IMR-90 (cell line): ENCODE measurements around the gene CYP27C1. TPM values are rescaled to one million over a fixed set of nuclear protein-coding genes. Genes with fewer than 3 reads are reported as not detected.

Experiments
- ATAC-seq: fragments of 200-7000 bp; cut with Tn5 transposase; 2 replicates; pipeline ENCODE4 v1.9.1; 2020; ENCODE audit warnings: low read depth, mild to moderate bottlenecking, moderate library complexity
- BruUV-seq: library from RNA; stranded (reverse); fragments of 400-500 nt; replicated peaks from 2 replicates; lab custom pipeline; 2021; lab: Mats Ljungman, UMichigan
- CTCF ChIA-PET: fragments of 300-600 bp; formaldehyde crosslinking; extraction: SDS; loops from one replicate; lab custom pipeline; 2021; ENCODE audit warnings: antibody characterized with exemption; lab: Yijun Ruan, JAX
- POLR2A ChIA-PET: fragments of 300-600 bp; sonication (Branson Sonifier 250); formaldehyde crosslinking; loops from one replicate; lab custom pipeline; 2022; ENCODE audit warnings: antibody characterized with exemption; ENCODE audit not compliant: unreplicated experiment; lab: Charles Lee
- DNase-seq: peaks from one replicate; pipeline ENCODE4 v3.0.0; 2013
- H2AFZ ChIP-seq: replicated peaks from 2 replicates; pipeline ENCODE3; 2013; ENCODE audit warnings: low read length, mild to moderate bottlenecking; ENCODE audit not compliant: poor library complexity
- H2AK5ac ChIP-seq: 2 replicates; pipeline ENCODE4 v1.6.1; 2013; ENCODE audit warnings: low read depth, low read length, inconsistent platforms
- H2AK9ac ChIP-seq: replicated peaks from 2 replicates; pipeline ENCODE3; 2013; ENCODE audit warnings: mild to moderate bottlenecking, low read depth, low read length, moderate library complexity; ENCODE audit not compliant: poor library complexity
- H2BK120ac ChIP-seq: 2 replicates; pipeline ENCODE4 v1.6.1; 2013; ENCODE audit warnings: low read depth, low read length, inconsistent platforms
- H2BK15ac ChIP-seq: 3 replicates; pipeline ENCODE4 v1.6.1; 2013; ENCODE audit warnings: low read depth, low read length, inconsistent platforms
- H2BK20ac ChIP-seq: 2 replicates; pipeline ENCODE4 v1.6.1; 2013; ENCODE audit warnings: low read depth, mild to moderate bottlenecking, inconsistent platforms, low read length, moderate library complexity
- H2BK5ac ChIP-seq: 2 replicates; pipeline ENCODE4 v1.6.1; 2013; ENCODE audit warnings: mild to moderate bottlenecking, low read depth, low read length, inconsistent platforms; ENCODE audit not compliant: poor library complexity, severe bottlenecking
- H3K14ac ChIP-seq: replicated peaks from 2 replicates; pipeline ENCODE4 v1.6.1; 2013; ENCODE audit warnings: low read depth, low read length, inconsistent platforms
- H3K18ac ChIP-seq: 2 replicates; pipeline ENCODE4 v1.6.1; 2013; ENCODE audit warnings: low read depth, low read length, control low read depth
- H3K23ac ChIP-seq: 2 replicates; pipeline ENCODE4 v1.6.1; 2013; ENCODE audit warnings: low read depth, low read length, inconsistent platforms
- H3K27ac ChIP-seq: 2 replicates; pipeline ENCODE4 v1.5.1; 2013; ENCODE audit warnings: mild to moderate bottlenecking, control low read depth, low read length; ENCODE audit not compliant: insufficient read depth
- H3K27me3 ChIP-seq: 2 replicates; pipeline ENCODE4 v1.6.1; 2013; ENCODE audit warnings: low read length; ENCODE audit not compliant: control insufficient read depth, insufficient read depth
- H3K36me3 ChIP-seq: 2 replicates; pipeline ENCODE4 v1.6.1; 2013; ENCODE audit warnings: low read length, mixed read lengths; ENCODE audit not compliant: control insufficient read depth, insufficient read depth
- H3K4ac ChIP-seq: 2 replicates; pipeline ENCODE4 v1.6.1; 2013; ENCODE audit warnings: low read depth, low read length, inconsistent platforms
- H3K4me1 ChIP-seq: 2 replicates; pipeline ENCODE4 v1.6.1; 2013; ENCODE audit warnings: low read length, mixed read lengths; ENCODE audit not compliant: control insufficient read depth, insufficient read depth
- H3K4me2 ChIP-seq: 2 replicates; pipeline ENCODE4 v1.6.1; 2013; ENCODE audit warnings: low read depth, mild to moderate bottlenecking, control low read depth, low read length, moderate library complexity
- H3K4me3 ChIP-seq: 2 replicates; pipeline ENCODE4 v1.5.1; 2013; ENCODE audit warnings: low read depth, mild to moderate bottlenecking, control low read depth, low read length, moderate library complexity; ENCODE audit not compliant: insufficient read depth
- H3K56ac ChIP-seq: 2 replicates; pipeline ENCODE4 v1.6.1; 2013; ENCODE audit warnings: low read length, inconsistent platforms; ENCODE audit not compliant: insufficient read depth; ENCODE audit errors: extremely low read depth
- H3K79me1 ChIP-seq, 2 experiments: 2 replicates each; pipeline ENCODE4 v1.6.1; 2013; ENCODE audit warnings: low read length in 2 of 2, inconsistent platforms in 1 of 2, low read depth in 1 of 2
- H3K9ac ChIP-seq: 2 replicates; pipeline ENCODE4 v1.6.1; 2013; ENCODE audit warnings: low read depth, low read length, control low read depth
- H3K9me1 ChIP-seq: 2 replicates; pipeline ENCODE4 v1.6.1; 2013; ENCODE audit warnings: low read length, inconsistent platforms; ENCODE audit not compliant: insufficient read depth
- H3K9me3 ChIP-seq: 2 replicates; pipeline ENCODE4 v1.6.1; 2013; ENCODE audit warnings: low read length; ENCODE audit not compliant: control insufficient read depth, insufficient read depth
- H4K20me1 ChIP-seq: 2 replicates; pipeline ENCODE4 v1.6.1; 2013; ENCODE audit warnings: low read length, inconsistent platforms; ENCODE audit not compliant: insufficient read depth
- H4K5ac ChIP-seq: 2 replicates; pipeline ENCODE4 v1.6.1; 2013; ENCODE audit warnings: mild to moderate bottlenecking, low read depth, low read length, control low read depth
- H4K8ac ChIP-seq, 2 experiments: 2 replicates each; pipeline ENCODE4 v1.6.1; 2013; ENCODE audit warnings: low read depth in 2 of 2, low read length in 2 of 2, control low read depth in 1 of 2, inconsistent platforms in 1 of 2
- H4K91ac ChIP-seq: 2 replicates; pipeline ENCODE4 v1.6.1; 2013; ENCODE audit warnings: low read depth, low read length, inconsistent platforms; ENCODE audit not compliant: insufficient read depth
- BHLHE40 ChIP-seq: fragments of 150-350 bp; IDR thresholded peaks from 2 replicates; pipeline ENCODE4 v1.6.1; 2016; ENCODE audit warnings: mild to moderate bottlenecking, low read depth, low read length
- CEBPB ChIP-seq: IDR thresholded peaks from 2 replicates; pipeline ENCODE4 v1.6.1; 2012; ENCODE audit warnings: low read depth, low read length, improper control_type of control experiment
- CHD1 ChIP-seq: IDR thresholded peaks from 2 replicates; pipeline ENCODE4 v1.6.1; 2012; ENCODE audit warnings: low read depth, low read length, improper control_type of control experiment
- FOS ChIP-seq: fragments of 150-350 bp; IDR thresholded peaks from 2 replicates; pipeline ENCODE4 v1.6.1; 2016; ENCODE audit warnings: low read depth, low read length
- MAFK ChIP-seq: IDR thresholded peaks from 2 replicates; pipeline ENCODE4 v1.6.1; 2012; ENCODE audit warnings: low read depth, low read length, improper control_type of control experiment
- MAZ ChIP-seq: IDR thresholded peaks from 2 replicates; pipeline ENCODE4 v1.6.1; 2012; ENCODE audit warnings: low read depth, mild to moderate bottlenecking, low read length, improper control_type of control experiment, moderate library complexity, borderline replicate concordance
- MXI1 ChIP-seq: IDR thresholded peaks from 2 replicates; pipeline ENCODE4 v1.6.1; 2012; ENCODE audit warnings: low read depth, mild to moderate bottlenecking, low read length, moderate library complexity, borderline replicate concordance
- NFE2L2 ChIP-seq: fragments of 150-350 bp; IDR thresholded peaks from 2 replicates; pipeline ENCODE4 v1.6.1; 2016; ENCODE audit warnings: low read depth, mild to moderate bottlenecking, low read length
- POLR2A ChIP-seq: IDR thresholded peaks from 2 replicates; pipeline ENCODE4 v1.6.1; 2012; ENCODE audit warnings: mild to moderate bottlenecking, low read depth, low read length
- RAD21 ChIP-seq: IDR thresholded peaks from 2 replicates; pipeline ENCODE4 v1.6.1; 2012; ENCODE audit warnings: low read length, improper control_type of control experiment
- RCOR1 ChIP-seq: IDR thresholded peaks from 2 replicates; pipeline ENCODE4 v1.6.1; 2012; ENCODE audit warnings: mild to moderate bottlenecking, low read length, improper control_type of control experiment; ENCODE audit not compliant: insufficient replicate concordance
- RFX5 ChIP-seq: IDR thresholded peaks from 2 replicates; pipeline ENCODE4 v1.8.0; 2012; ENCODE audit warnings: low read depth, mild to moderate bottlenecking, low read length, moderate library complexity
- SMC3 ChIP-seq: fragments of 150-350 bp; IDR thresholded peaks from 2 replicates; pipeline ENCODE4 v1.6.1; 2016; ENCODE audit warnings: low read depth, mild to moderate bottlenecking, antibody characterized with exemption, low read length, moderate library complexity
- WGBS, 2 experiments: methylation state at CpG; one replicate each; pipeline versions ENCODE4 v1.1.5 to v1.1.7; 2013; ENCODE audit warnings: missing lambda C conversion rate in 2 of 2; ENCODE audit not compliant: insufficient read length in 1 of 2; ENCODE audit errors: extremely low coverage in 2 of 2; 5-methylcytosine and 5-hydroxymethylcytosine counted together
- dilution Hi-C: fragments of 300-500 bp; cut with HindIII; formaldehyde crosslinking; loops from one replicate; pipeline ENCODE4 v1.14.3; 2018; ENCODE audit warnings: low sequenced_read_pairs; ENCODE audit not compliant: unreplicated experiment
- in situ Hi-C: fragments of 300-500 bp; cut with MboI; formaldehyde crosslinking; loops from 3 replicates; pipeline ENCODE4 v1.14.3; 2019; ENCODE audit warnings: low sequenced_read_pairs, inconsistent platforms, mixed read lengths
- intact Hi-C: fragments of 100-400 bp; cut with micrococcal nuclease; formaldehyde crosslinking; loops from 2 replicates; pipeline ENCODE4 v1.10.0; 2022
- polyA plus RNA-seq, 3 experiments: library from polyadenylated mRNA; depleted of rRNA; stranded (reverse); fragments of >200 nt; gene quantifications; 2 replicates each; pipeline ENCODE4 v1.2.3, GENCODE V29; 2012; ENCODE audit warnings: low replicate concordance in 1 of 3
- total RNA-seq: library from RNA; depleted of rRNA; stranded (reverse); fragments of >200 nt; gene quantifications from 2 replicates; pipeline ENCODE4 v1.2.3, GENCODE V29; 2012
- TF ChIP-seq, protein P1 (sequence below): fragments of 150-350 bp; IDR thresholded peaks from 2 replicates; pipeline ENCODE4 v1.6.1; 2016; ENCODE audit warnings: low read depth, mild to moderate bottlenecking, low read length, moderate library complexity, borderline replicate concordance
- TF ChIP-seq, protein P2 (sequence below): fragments of 150-350 bp; IDR thresholded peaks from 2 replicates; pipeline ENCODE4 v1.6.1; 2017; ENCODE audit warnings: mild to moderate bottlenecking, antibody characterized with exemption, low read length, low read depth
- TF ChIP-seq, protein P3 (sequence below): conservative IDR thresholded peaks from 2 replicates; pipeline ENCODE4 v1.5.1; 2012; ENCODE audit warnings: mild to moderate bottlenecking, low read depth, low read length, improper control_type of control experiment

CYP27C1 gene
- total and polyA plus RNA-seq, 2 of the 4 experiments (the other 2 are of a cell fraction): not detected

- POLR2A ChIA-PET: no interaction called here
Measured at GRCh38 chr2:127196998-127197397, 23.1 kb downstream of the CYP27C1 start.

More at GRCh38 chr2:127196998-127197397, 23.1 kb downstream of the CYP27C1 start:
- Histone ChIP-seq H4K5ac (no peak overlapping the region), H2BK5ac (no peak overlapping the region), H2AK9ac (no peak overlapping the region), H3K4me1 (peaks cover 8% of the 10 kb centered on the region), H2AK5ac (no peak overlapping the region), H4K8ac (no peak overlapping the region), H2BK15ac (no peak overlapping the region), H3K4me2 (no peak overlapping the region), H3K9me3 (no peaks in the 10 kb centered on the region), H3K9me1 (no peaks in the 10 kb centered on the region), H3K56ac (no peak overlapping the region), H4K20me1 (no peaks in the 10 kb centered on the region), H3K36me3 (no peaks in the 10 kb centered on the region), H2BK20ac (no peak overlapping the region), H2BK120ac (no peak overlapping the region), H2AFZ (no peak overlapping the region), H3K4me3 (no peak overlapping the region), H3K79me1 (no peaks in the 10 kb centered on the region), H3K23ac (no peak overlapping the region), H3K18ac (no peak overlapping the region), H3K14ac (no peak overlapping the region), H3K27ac (no peak overlapping the region), H4K91ac (no peak overlapping the region), H3K4ac (no peak overlapping the region), H3K9ac (no peak overlapping the region), H3K27me3 (peaks cover 10% of the 10 kb centered on the region)
- in situ Hi-C loops: no loop called here
- intact Hi-C loops: loop anchor here (5.0 kb wide), 1 partner anchor 280 kb away; no protein-coding TSS in a partner anchor
- dilution Hi-C loops: no loop called here
- TF ChIP-seq SMC3 (no peak), MXI1 (no peak), FOS (no peak), RAD21 (peak; percentile 25), RFX5 (no peak), MAZ (no peak), CHD1 (no peak), POLR2A (no peak), MAFK (no peak), BHLHE40 (no peak), NFE2L2 (no peak), RCOR1 (no peak), CEBPB (peak; percentile 45)
- TF ChIP-seq, protein P1, sequence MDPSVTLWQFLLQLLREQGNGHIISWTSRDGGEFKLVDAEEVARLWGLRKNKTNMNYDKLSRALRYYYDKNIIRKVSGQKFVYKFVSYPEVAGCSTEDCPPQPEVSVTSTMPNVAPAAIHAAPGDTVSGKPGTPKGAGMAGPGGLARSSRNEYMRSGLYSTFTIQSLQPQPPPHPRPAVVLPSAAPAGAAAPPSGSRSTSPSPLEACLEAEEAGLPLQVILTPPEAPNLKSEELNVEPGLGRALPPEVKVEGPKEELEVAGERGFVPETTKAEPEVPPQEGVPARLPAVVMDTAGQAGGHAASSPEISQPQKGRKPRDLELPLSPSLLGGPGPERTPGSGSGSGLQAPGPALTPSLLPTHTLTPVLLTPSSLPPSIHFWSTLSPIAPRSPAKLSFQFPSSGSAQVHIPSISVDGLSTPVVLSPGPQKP: no peak
- TF ChIP-seq, protein P2, sequence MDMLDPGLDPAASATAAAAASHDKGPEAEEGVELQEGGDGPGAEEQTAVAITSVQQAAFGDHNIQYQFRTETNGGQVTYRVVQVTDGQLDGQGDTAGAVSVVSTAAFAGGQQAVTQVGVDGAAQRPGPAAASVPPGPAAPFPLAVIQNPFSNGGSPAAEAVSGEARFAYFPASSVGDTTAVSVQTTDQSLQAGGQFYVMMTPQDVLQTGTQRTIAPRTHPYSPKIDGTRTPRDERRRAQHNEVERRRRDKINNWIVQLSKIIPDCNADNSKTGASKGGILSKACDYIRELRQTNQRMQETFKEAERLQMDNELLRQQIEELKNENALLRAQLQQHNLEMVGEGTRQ: no peak
- TF ChIP-seq, protein P3, sequence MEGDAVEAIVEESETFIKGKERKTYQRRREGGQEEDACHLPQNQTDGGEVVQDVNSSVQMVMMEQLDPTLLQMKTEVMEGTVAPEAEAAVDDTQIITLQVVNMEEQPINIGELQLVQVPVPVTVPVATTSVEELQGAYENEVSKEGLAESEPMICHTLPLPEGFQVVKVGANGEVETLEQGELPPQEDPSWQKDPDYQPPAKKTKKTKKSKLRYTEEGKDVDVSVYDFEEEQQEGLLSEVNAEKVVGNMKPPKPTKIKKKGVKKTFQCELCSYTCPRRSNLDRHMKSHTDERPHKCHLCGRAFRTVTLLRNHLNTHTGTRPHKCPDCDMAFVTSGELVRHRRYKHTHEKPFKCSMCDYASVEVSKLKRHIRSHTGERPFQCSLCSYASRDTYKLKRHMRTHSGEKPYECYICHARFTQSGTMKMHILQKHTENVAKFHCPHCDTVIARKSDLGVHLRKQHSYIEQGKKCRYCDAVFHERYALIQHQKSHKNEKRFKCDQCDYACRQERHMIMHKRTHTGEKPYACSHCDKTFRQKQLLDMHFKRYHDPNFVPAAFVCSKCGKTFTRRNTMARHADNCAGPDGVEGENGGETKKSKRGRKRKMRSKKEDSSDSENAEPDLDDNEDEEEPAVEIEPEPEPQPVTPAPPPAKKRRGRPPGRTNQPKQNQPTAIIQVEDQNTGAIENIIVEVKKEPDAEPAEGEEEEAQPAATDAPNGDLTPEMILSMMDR: 0 out of 2 replicates have a peak, but pooled peaks have one; percentile 17
- BruUV-seq: no TSS peak
- ATAC-seq (no peak), DNase-seq (no peak)
- WGBS, 2 experiments: no CpG with 5 or more reads among the region's 4 CpGs
- CTCF ChIA-PET: interaction anchor here (0.6 kb wide), 2 partner anchors 40 to 367 kb away, joined by 4 to 5 read pairs; no protein-coding TSS in a partner anchor
